GM12878 (cell line): ENCODE results near the gene GBA2. TPM values are rescaled to one million over a fixed set of nuclear protein-coding genes. Genes with fewer than 3 reads are reported as not detected.
A peak's percentile ranks its signal among the peaks of the same experiment; 100 is the strongest.

Experiments
- ATAC-seq: fragments of 200-7000 bp; cut with Tn5 transposase; 3 replicates; pipeline ENCODE4 v1.9.1; 2020; ENCODE audit warnings: mild to moderate bottlenecking, moderate library complexity
- BruUV-seq: library from RNA; stranded (reverse); fragments of 400-500 nt; replicated peaks from 2 replicates; lab custom pipeline; 2021; lab: Mats Ljungman, UMichigan
- CTCF ChIA-PET: fragments of 300-600 bp; sonication (Branson Sonifier 250); formaldehyde crosslinking; extraction: SDS; loops from one replicate; lab custom pipeline; 2021; ENCODE audit warnings: inconsistent platforms; lab: Yijun Ruan, JAX
- POLR2A ChIA-PET: fragments of 350-600 bp; formaldehyde crosslinking; extraction: SDS; loops from one replicate; lab custom pipeline; 2021; ENCODE audit warnings: inconsistent platforms; lab: Charles Lee
- RAD21 ChIA-PET: fragments of 300-600 bp; sonication (Branson Sonifier 250); formaldehyde crosslinking; loops from one replicate; lab custom pipeline; 2023; ENCODE audit warnings: antibody characterized with exemption; ENCODE audit not compliant: unreplicated experiment; lab: Charles Lee
- SMC1A ChIA-PET: fragments of 300-600 bp; sonication (Branson Sonifier 250); formaldehyde crosslinking; loops from one replicate; lab custom pipeline; 2023; ENCODE audit not compliant: unreplicated experiment, uncharacterized antibody; lab: Charles Lee
- DNase-seq: peaks from one replicate; pipeline ENCODE4 v3.0.0-alpha.2; 2011; ENCODE audit warnings: low read depth, low spot score
- FAIRE-seq: peaks from 3 replicates; lab custom pipeline; 2011; peaks lifted over from hg19 to GRCh38; lab: Jason Lieb, UNC
- H2AFZ ChIP-seq: 2 replicates; pipeline ENCODE4 v1.6.0; 2011; ENCODE audit warnings: low read depth, low read length, control low read depth; ENCODE audit not compliant: control insufficient read depth
- H3K27ac ChIP-seq: 2 replicates; pipeline ENCODE4 v1.5.1; 2011; ENCODE audit warnings: control low read depth; ENCODE audit not compliant: control insufficient read depth, insufficient read depth
- H3K27me3 ChIP-seq, 2 experiments: replicated peaks in 1 of 2; 2 replicates each; pipeline versions ENCODE4 v1.6.0 to v1.6.1; 2011; ENCODE audit warnings: low read length in 1 of 2; ENCODE audit not compliant: control insufficient read depth in 2 of 2, insufficient read depth in 2 of 2
- H3K36me3 ChIP-seq, 2 experiments: 2 replicates each; pipeline ENCODE4 v1.5.1; 2011; ENCODE audit warnings: low read length in 1 of 2; ENCODE audit not compliant: control insufficient read depth in 2 of 2, insufficient read depth in 2 of 2
- H3K4me1 ChIP-seq: 2 replicates; pipeline ENCODE4 v1.6.1; 2011; ENCODE audit warnings: mild to moderate bottlenecking, low read length, moderate library complexity, mixed read lengths; ENCODE audit not compliant: control insufficient read depth, insufficient read depth
- H3K4me2 ChIP-seq: 2 replicates; pipeline ENCODE4 v1.6.0; 2011; ENCODE audit warnings: control low read depth; ENCODE audit not compliant: control insufficient read depth, insufficient read depth
- H3K4me3 ChIP-seq: fragments of 200-600 bp; sonication (generic); 2 replicates; pipeline ENCODE4 v1.5.1; 2016
- H3K79me2 ChIP-seq: 2 replicates; pipeline ENCODE4 v1.6.0; 2011; ENCODE audit warnings: low read length; ENCODE audit not compliant: control insufficient read depth, insufficient read depth
- H3K9ac ChIP-seq: 2 replicates; pipeline ENCODE4 v1.8.0; 2011; ENCODE audit warnings: low read length, control low read depth, mixed read lengths; ENCODE audit not compliant: control insufficient read depth, insufficient read depth
- H3K9me3 ChIP-seq: replicated peaks from 3 replicates; pipeline ENCODE4 v1.5.1; 2011; ENCODE audit warnings: mild to moderate bottlenecking, low read length; ENCODE audit not compliant: control insufficient read depth, insufficient read depth
- H4K20me1 ChIP-seq: 2 replicates; pipeline ENCODE4 v1.6.0; 2011; ENCODE audit not compliant: control insufficient read depth, insufficient read depth
- BHLHE40 ChIP-seq, 2 experiments: fragments of 450-650 bp in 1 of 2; IDR thresholded peaks; 2 replicates each; pipeline ENCODE4 v1.6.1; 2011 to 2017; ENCODE audit warnings: low read depth in 2 of 2, borderline replicate concordance in 1 of 2, improper control_type of control experiment in 1 of 2, low read length in 1 of 2, mild to moderate bottlenecking in 1 of 2
- HDAC2 ChIP-seq: fragments of 200-600 bp; sonication (generic); IDR thresholded peaks from 2 replicates; pipeline ENCODE4 v1.6.1; 2017
- NBN ChIP-seq: fragments of 450-650 bp; IDR thresholded peaks from 2 replicates; pipeline ENCODE4 v1.6.1; 2016
- SPI1 ChIP-seq: IDR thresholded peaks from 2 replicates; pipeline ENCODE4 v1.6.1; 2011; ENCODE audit warnings: low read depth, mild to moderate bottlenecking, low read length, moderate library complexity, borderline replicate concordance; ENCODE audit not compliant: insufficient read depth
- WGBS: methylation state at CpG from one replicate; pipeline ENCODE4 v1.1.6; 2016; ENCODE audit warnings: low lambda C conversion rate; ENCODE audit not compliant: insufficient replicate concordance, insufficient coverage; ENCODE audit errors: missing lambda C conversion rate; 5-methylcytosine and 5-hydroxymethylcytosine counted together
- in situ Hi-C: fragments of 300-500 bp; cut with MboI; formaldehyde crosslinking; loops from 9 replicates; pipeline ENCODE4 v1.14.3; 2018; ENCODE audit warnings: mixed read lengths
- intact Hi-C: fragments of 100-400 bp; cut with micrococcal nuclease; formaldehyde crosslinking; loops from one replicate; pipeline ENCODE4 v1.14.2; 2022; ENCODE audit not compliant: unreplicated experiment
- polyA plus RNA-seq, 11 experiments: library from polyadenylated mRNA; depleted of rRNA in 4 of 11; unstranded in 6 of 11; stranded (reverse) in 5 of 11; fragments of >200 nt; fragmentation: Nextera tagmentation in 4 of 11; fragmentation: Illumina TruSeq in 1 of 11; extraction: Ambion mirVana in 4 of 11; extraction: Trizol in 1 of 11; gene quantifications; 1 replicate in 1 of 11; 2 replicates in 10 of 11; pipeline versions ENCODE4 v1.2.1 to v1.2.3, GENCODE V29; 2011 to 2016; ENCODE audit warnings: inconsistent platforms in 2 of 11, missing spikeins in 2 of 11, low read depth in 1 of 11
- total RNA-seq, 4 experiments: library from RNA; depleted of rRNA in 3 of 4; stranded (reverse); fragments of >200 nt in 3 of 4; fragmentation: Illumina TruSeq in 1 of 4; extraction: Trizol in 1 of 4; gene quantifications; 2 replicates each; pipeline versions ENCODE4 v1.2.1 to v1.2.3, GENCODE V29; 2013 to 2021

The GBA2 gene
- total and polyA plus RNA-seq, 10 of the 15 experiments (the other 5 are each of a cell fraction or from before 2014, with no cell fraction given) = 15.3 to 45.1 (median 29.1) TPM

- H3K27me3 ChIP-seq = no peaks in the 10 kb centered on the region
- ChIA-PET POLR2A (interaction anchor here (1.2 to 2.2 kb wide), 4 partner anchors 10 to 37 kb away, joined by 3 to 8 read pairs (median 5); no protein-coding TSS in a partner anchor), SMC1A (interaction anchor here (0.9 to 5.1 kb wide), 8 partner anchors 9 to 129 kb away, joined by 4 to 65 read pairs (median 10); partner anchors contain the start of genes ARHGEF39, CCDC107, RMRP and SIT1), CTCF (interaction anchor here (0.9 to 15.2 kb wide), 26 partner anchors 9 to 197 kb away, joined by 3 to 227 read pairs (median 10); partner anchors contain the start of genes ARHGEF39, CCDC107, GBA2 and RGP1), RAD21 (interaction anchor here (1.6 to 2.8 kb wide), 6 partner anchors 30 to 185 kb away, joined by 5 to 25 read pairs (median 11); no protein-coding TSS in a partner anchor)
- ATAC-seq (no peak), DNase-seq (no peak), FAIRE-seq (no peak)
- no peak overlapping the region for H2AFZ ChIP-seq
- no peaks in the 10 kb centered on the region for H3K79me2 ChIP-seq
- H3K9ac ChIP-seq = no peak overlapping the region
- intact Hi-C loops (no loop called here), in situ Hi-C loops (no loop called here)
- BruUV-seq = TSS peak; percentile 83
- no peaks in the 10 kb centered on the region for H3K4me1 ChIP-seq
- H3K9me3 ChIP-seq = no peaks in the 10 kb centered on the region
- H3K4me3 ChIP-seq = no peak overlapping the region
- 93% methylated on average over 13 of the region's 14 CpGs for WGBS
- H3K27ac ChIP-seq = no peak overlapping the region
- H4K20me1 ChIP-seq = no peaks in the 10 kb centered on the region
- no peak overlapping the region for H3K4me2 ChIP-seq
- peaks cover 35 to 52% of the 10 kb centered on the region in 2 experiments for H3K36me3 ChIP-seq
- no peak for TF ChIP-seq BHLHE40 (IDR thresholded peaks at IDR 0.05; ENCODE audit: borderline replicate concordance in 1 of 2, low read depth in 2 of 2, low read length in 1 of 2)
- TF ChIP-seq SPI1 = no peak
- TF ChIP-seq NBN = no peak
- no peak for TF ChIP-seq HDAC2
- TF ChIP-seq, all 136 proteins: peak for 0
These were observed 51.5 kb downstream of the GBA2 start for GRCh38 chr9:35697486-35697885.
